Fibroblast of lung (primary cell): ENCODE results near the gene RAB8B.

Experiments
- EZH2 ChIP-seq: IDR thresholded peaks from 2 replicates; pipeline ENCODE4 v1.5.1; 2012; ENCODE audit warnings: low read length, control low read depth, mild to moderate bottlenecking; ENCODE audit errors: missing control alignments
- TF ChIP-seq, protein P1 (sequence below), 2 donors: IDR thresholded peaks in 1 of 2; conservative IDR thresholded peaks in 1 of 2; 1 replicate in 1 of 2; 2 replicates in 1 of 2; pipeline ENCODE4 v1.5.1; 2011 to 2012; ENCODE audit warnings: low read length in 2 of 2, control low read depth in 1 of 2, inconsistent platforms in 1 of 2, low read depth in 1 of 2, mild to moderate bottlenecking in 1 of 2

DNA sequence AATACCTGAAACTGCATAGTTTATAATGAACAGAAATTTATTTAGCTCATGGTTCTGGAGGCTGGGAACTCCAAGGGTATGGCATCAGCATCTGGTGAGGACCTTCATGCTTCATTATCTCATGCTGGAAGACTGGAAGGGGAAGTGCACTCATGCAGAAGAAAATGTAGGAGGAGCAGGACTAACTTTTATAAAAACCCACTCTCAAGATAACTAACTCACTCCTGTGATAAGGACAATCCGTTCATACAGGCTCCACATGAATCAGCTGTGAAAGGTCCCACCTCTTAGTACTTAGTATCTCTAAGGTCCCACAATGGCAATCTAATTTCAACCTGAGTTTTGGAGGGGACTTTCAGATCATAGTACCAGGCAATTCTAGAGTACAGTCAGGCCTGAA, 54.4 kb downstream of the RAB8B start:
- TF ChIP-seq, protein P1, sequence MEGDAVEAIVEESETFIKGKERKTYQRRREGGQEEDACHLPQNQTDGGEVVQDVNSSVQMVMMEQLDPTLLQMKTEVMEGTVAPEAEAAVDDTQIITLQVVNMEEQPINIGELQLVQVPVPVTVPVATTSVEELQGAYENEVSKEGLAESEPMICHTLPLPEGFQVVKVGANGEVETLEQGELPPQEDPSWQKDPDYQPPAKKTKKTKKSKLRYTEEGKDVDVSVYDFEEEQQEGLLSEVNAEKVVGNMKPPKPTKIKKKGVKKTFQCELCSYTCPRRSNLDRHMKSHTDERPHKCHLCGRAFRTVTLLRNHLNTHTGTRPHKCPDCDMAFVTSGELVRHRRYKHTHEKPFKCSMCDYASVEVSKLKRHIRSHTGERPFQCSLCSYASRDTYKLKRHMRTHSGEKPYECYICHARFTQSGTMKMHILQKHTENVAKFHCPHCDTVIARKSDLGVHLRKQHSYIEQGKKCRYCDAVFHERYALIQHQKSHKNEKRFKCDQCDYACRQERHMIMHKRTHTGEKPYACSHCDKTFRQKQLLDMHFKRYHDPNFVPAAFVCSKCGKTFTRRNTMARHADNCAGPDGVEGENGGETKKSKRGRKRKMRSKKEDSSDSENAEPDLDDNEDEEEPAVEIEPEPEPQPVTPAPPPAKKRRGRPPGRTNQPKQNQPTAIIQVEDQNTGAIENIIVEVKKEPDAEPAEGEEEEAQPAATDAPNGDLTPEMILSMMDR (conservative IDR thresholded peaks at IDR 0.05 in 1 of 2, IDR thresholded peaks at IDR 0.05 in 1 of 2; ENCODE audit: low read depth in 1 of 2, low read length in 2 of 2) = no peak
- no peak for TF ChIP-seq EZH2
